Stimulated activated CD4-positive, alpha-beta T cell treated with anti-CD3 and anti-CD28 coated beads, Interleukin-15, amount 100 ng/mL, for 24 hours (primary cell): ENCODE data around the gene SNX12.

ENCODE experiments used
- DNase-seq: peaks from one replicate; pipeline ENCODE4 v3.0.0-alpha.2; 2020

SNX12 gene

GRCh38 chrX:71068044-71068918 is at the start of gene SNX12:
SNX12 (minus strand) TSS chrX:71068334; CDS start chrX:71068306, 28 bp downstream.
- DNase-seq: peak; percentile 90

- DNase-seq: no peak
These were observed 49.2 kb upstream of the SNX12 start for GRCh38 chrX:71117358-71117757.

GRCh38 chrX:71111921-71112431 is 43.8 kb upstream of the SNX12 start:
- no peak for DNase-seq

GRCh38 chrX:71111141-71111843 is 43.2 kb upstream of the SNX12 start, which contains the start of gene IL2RG:
IL2RG (minus strand) TSS chrX:71111577; CDS start chrX:71111539, 38 bp downstream.
- peak; percentile 79 for DNase-seq

- DNase-seq: no peak
These were observed 40.9 kb upstream of the SNX12 start for GRCh38 chrX:71109051-71109450.

- peak; percentile 59 for DNase-seq
These were observed 39.7 kb upstream of the SNX12 start for GRCh38 chrX:71107762-71108360.

- no peak for DNase-seq
These were observed 39.1 kb upstream of the SNX12 start for GRCh38 chrX:71107245-71107644.

GRCh38 chrX:71106427-71106826 is 38.3 kb upstream of the SNX12 start, which contains the start of gene CXorf65:
CXorf65 (minus strand) TSS chrX:71106740; CDS start chrX:71106556, 184 bp downstream.
- DNase-seq: peak; percentile 29

- no peak for DNase-seq
These were observed 37.5 kb upstream of the SNX12 start for GRCh38 chrX:71105628-71106027.

- DNase-seq: peak; percentile 60
These were observed 35.2 kb upstream of the SNX12 start for GRCh38 chrX:71103110-71103983.

GRCh38 chrX:71102292-71102691 is 34.2 kb upstream of the SNX12 start:
- no peak for DNase-seq

GRCh38 chrX:71100581-71101505 is 32.7 kb upstream of the SNX12 start:
- DNase-seq: no peak

- no peak for DNase-seq
These were observed 31.6 kb upstream of the SNX12 start for GRCh38 chrX:71099736-71100135.

GRCh38 chrX:71098951-71099506 is 30.9 kb upstream of the SNX12 start:
- no peak for DNase-seq

- DNase-seq: peak; percentile 80
These were observed 30.2 kb upstream of the SNX12 start for GRCh38 chrX:71098302-71098701.

- no peak for DNase-seq
These were observed 28.6 kb upstream of the SNX12 start for GRCh38 chrX:71096760-71097032.

GRCh38 chrX:71095981-71096759 is 28.0 kb upstream of the SNX12 start:
- no peak for DNase-seq

- DNase-seq: peak; percentile 90
These were observed 27.4 kb upstream of the SNX12 start, which contains the start of gene FOXO4 for GRCh38 chrX:71095555-71095980. FOXO4 (plus strand) TSS chrX:71095851; CDS start chrX:71096529, 678 bp downstream.

- DNase-seq: no peak
These were observed 26.9 kb upstream of the SNX12 start for GRCh38 chrX:71095033-71095432.

- DNase-seq: no peak
These were observed 23.1 kb upstream of the SNX12 start for GRCh38 chrX:71091263-71091662.
